GM18868 (cell line): Measurements from ENCODE around the gene LAPTM4A.
"Not testable (repeated sequence)": the region's sequence is repeated elsewhere in the genome, so short reads cannot be mapped to it uniquely, and the experiment has no call there.

Source experiments
- ATAC-seq: cut with Tn5 transposase; IDR thresholded peaks from one replicate; pipeline ENCODE4 v1.9.1; 2021; ENCODE audit warnings: mild to moderate bottlenecking, moderate library complexity; ENCODE audit not compliant: unreplicated experiment

The LAPTM4A gene

DNA sequence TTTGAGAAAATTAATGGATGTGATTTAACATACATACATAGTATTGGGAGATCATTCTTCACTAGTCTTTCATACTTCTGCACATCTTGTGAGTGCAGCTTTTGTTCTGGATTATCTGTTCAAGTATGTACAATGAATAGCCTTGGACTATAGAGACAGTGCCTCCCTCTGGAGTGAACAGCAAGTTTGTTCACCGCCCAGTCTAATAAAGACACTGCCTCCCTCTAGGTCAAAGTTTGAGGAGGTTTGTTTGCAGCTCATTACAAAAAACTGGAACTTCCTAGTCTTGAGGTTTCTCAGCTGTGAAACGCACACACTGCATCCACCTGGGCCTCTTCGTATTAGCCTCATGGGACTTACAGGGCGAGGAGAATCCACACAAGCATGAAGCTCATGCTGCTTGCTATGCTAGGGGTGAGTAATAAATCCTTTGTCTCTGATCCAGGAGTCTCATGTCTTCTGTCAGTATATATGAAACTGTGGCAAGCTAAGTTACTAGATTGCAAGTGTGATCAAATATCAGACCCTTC is 26.0 kb upstream of the LAPTM4A start:
- ATAC-seq, result no peak

DNA sequence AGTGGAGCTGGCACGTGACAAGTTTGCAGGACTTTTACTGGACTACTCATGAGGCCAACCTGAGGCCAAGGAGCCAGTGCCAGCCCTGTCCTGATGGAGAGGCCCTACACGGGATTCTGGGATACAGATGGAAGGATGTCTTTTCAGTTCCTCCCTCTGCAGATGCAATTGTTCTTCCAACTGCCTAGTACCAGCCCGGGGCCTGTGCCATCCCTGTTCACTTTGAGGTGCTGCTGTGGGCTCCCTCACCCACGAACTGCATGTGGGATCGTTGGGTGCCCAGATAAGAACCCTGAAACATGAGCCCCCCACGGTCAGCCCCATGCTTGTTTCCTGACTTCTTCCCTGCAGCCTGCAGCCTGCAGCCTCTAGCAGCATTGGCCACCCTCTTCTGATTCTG is 25.3 kb upstream of the LAPTM4A start:
- ATAC-seq, result no peak

DNA sequence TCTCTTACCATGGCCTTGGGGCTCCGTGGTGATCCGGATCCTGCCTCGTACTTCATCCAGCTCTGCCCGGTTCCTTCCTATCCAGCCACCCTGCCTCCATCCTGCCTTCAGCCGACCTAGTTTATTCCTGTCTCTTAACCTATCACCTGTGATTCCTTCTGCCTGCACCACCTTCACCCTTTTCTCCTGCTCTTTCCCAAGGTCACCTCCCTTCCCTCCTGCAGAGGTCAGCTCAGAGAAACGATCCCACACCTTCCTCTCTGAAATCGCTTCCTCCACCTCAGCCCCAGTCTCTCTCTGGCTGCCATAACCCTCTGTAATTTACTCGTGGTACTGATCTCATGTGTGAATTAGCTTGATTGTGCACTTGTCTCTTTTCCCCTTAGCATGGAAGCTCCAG is 23.5 kb upstream of the LAPTM4A start:
- no peak for ATAC-seq

DNA sequence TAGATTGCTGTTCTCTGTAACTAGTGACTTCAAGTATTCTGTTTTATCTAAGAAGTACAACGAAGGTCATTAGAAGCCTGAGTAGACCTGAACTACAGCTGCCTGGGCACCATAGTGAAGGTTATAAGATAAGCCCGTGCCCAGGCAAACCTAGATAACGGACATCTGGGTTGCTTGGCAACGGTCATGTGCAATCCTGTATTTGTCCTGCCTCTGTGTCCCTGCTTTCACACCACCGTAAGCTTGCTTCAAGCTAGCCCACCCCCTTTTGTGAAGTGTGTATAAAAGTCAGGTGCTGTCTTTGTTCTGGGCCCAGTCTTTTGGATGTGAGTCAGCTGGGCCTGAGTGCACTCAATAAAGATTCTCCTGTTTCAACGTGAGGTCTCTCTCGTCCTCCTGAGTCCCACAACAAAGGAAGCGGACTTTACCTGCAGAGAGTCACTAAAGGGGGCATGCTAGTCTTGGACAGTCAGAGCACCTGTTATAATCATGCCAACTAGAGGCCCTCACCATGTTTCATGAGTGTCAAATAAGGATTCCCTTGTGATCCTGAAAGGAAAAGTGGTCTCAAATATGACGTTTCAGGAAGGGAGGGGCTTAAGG is 22.7 kb upstream of the LAPTM4A start:
- not testable (repeated sequence) for ATAC-seq

DNA sequence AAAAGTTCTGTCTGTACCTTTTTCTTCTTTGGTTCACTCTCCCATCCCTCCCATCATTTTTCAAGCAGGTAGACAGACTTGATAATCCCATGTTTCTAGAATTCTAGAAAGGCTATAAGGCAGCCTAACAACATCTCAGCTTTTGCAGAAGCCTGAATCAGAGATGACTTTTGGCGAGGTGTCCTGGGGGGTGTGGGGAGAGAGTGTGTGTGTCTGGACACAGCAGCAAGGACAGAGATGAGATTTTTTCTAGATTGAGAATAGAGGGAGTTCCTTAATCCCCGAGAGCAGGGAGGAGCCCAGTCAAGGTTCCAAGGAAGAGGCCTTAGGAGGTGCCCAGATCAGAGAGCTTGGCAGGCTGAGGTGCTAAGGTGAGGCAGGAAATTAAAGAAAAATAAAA is 22.0 kb upstream of the LAPTM4A start:
- no peak for ATAC-seq

- no peak for ATAC-seq
These were observed 21.2 kb upstream of the LAPTM4A start for GRCh38 chr2:20072436-20073158.

DNA sequence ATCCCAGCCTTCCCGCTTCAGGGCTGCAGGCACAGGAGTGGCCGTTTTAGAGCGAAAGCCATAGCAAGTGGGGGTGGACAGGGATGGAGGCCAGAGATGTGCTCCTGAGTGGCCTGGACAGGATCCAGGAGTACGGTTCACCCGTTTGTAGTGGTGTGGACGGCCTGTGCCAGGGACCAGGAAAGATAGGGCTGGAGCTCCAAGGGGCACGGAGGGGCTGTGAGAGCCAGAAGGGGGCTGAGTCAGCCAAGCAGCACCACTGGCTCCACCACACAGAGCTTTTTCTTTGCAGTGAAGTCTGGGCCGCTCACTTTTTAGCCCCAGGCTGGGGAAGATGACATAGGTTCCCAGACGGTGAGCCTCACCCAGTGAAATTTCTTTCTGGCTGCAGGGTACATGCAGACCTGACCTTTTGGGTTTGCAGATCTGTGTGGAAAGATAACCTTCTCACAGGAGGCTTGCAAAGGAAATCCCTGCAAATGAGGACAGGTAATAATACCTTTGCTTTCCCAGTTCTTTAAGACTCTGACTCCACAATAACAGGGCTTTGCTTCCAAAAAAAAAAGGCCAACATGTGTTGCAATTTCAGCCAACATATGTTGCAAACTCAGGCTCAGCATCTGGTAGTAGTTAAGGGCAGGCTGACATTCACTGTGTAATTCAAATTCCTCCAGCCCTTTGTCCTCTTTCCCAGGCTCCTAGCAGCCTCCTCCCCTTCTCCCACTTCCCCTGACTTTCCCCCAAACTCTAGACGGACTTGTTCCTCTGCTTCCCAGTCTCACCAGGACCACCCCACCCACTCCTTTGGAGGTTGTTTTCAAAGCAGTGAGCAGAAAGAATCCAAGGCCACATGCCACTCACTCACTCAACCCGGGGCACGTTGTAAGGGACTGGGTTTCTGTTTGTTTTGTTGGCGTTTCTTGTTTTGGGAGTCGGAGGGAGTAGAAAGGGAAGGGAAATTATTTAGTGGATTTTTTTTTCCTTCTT is 20.3 kb upstream of the LAPTM4A start:
- ATAC-seq, result no peak

DNA sequence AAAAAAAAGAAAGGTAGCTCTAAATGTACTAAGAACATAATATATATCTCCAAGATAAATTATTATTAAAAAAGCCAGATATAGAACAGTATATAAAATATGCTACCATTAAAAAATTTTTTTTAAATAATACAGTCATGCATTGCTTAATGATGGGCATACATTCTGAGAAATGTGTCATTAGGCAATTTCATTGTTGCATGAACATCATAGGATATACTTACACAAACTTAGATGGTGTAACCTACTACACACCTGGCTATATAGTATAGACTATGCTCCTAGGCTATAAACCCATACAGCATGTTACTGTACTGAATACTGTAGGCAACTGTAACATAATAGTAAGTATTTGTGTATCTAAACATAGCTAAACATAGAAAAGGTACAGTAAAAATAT is 18.3 kb upstream of the LAPTM4A start:
- no peak for ATAC-seq

- ATAC-seq, result no peak
These were observed 16.7 kb upstream of the LAPTM4A start for GRCh38 chr2:20067992-20068584.

- peak; percentile 61 for ATAC-seq
These were observed 14.6 kb upstream of the LAPTM4A start for GRCh38 chr2:20065885-20066602.

- ATAC-seq, result no peak
These were observed 13.4 kb upstream of the LAPTM4A start for GRCh38 chr2:20064841-20065240.

- no peak for ATAC-seq
These were observed 13.0 kb upstream of the LAPTM4A start for GRCh38 chr2:20064421-20064820.

DNA sequence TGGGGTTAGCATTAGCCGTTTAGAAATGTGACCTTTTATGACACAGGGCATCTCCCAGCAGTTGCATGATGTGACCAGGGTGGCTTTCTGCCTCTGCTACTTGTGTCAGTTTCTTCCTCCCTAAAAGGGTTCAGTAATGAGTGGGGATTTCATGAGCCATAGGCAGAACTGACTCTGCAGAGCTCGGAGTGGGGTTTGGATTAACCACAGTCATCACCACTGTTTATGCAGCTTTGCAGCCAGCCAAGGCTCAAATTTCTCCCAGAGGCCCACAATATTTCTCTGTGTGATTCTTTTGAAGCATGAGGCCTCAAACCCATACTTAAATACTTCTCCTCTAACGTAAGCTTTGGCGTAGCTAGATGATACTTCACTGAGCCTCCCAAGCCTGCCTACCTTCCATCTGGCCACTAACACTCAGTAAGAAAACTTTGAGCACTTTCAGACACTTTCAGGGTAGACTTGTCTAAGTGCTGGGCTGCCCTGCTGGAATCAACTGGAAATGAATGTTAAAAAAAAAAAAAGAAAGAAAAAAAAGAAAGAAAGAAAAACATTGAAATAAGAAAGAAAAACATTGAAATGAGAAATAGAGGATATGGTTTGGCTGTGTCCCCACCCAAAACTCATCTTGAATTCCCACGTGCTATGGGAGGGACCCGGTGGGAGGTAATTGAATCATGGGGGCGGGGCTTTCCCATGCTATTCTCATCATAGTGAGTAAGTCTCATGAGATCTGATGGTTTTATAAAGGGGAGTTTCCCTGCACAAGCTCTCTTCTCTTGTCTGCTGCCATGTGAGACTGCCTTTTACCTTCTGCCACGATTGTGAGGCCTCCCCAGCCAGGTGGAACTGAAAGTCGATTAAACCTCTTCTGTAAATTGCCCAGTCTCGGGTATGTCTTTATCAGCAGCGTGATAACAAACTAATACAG is 11.5 kb upstream of the LAPTM4A start:
- ATAC-seq, result peak; percentile 41

- ATAC-seq, result no peak
These were observed 10.5 kb upstream of the LAPTM4A start for GRCh38 chr2:20061940-20062339.

- ATAC-seq, result no peak
These were observed 10.0 kb upstream of the LAPTM4A start for GRCh38 chr2:20061476-20061875.

- no peak for ATAC-seq
These were observed 8.7 kb upstream of the LAPTM4A start for GRCh38 chr2:20060106-20060505.

- no peak for ATAC-seq
These were observed 5.8 kb upstream of the LAPTM4A start for GRCh38 chr2:20057268-20057667.

DNA sequence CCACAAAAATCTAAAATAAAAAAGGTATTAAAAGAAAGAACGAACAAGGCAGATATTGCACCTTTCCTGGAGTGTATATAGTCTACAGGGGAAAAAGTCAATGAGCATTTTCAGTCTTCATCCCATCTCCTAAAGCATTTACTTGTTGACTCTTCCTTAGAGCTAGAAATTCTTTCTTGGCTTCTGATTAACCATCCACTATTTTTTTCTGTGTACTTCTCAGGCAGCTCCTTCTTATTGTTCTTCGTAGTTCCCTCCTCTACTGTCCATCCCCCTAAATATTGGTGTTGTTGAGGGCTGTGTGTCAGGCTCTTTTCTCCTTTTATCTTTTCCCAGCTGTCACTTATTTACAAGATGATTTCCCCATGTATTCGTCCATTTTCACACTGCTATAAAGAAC is 3.5 kb upstream of the LAPTM4A start:
- ATAC-seq, result no peak

DNA sequence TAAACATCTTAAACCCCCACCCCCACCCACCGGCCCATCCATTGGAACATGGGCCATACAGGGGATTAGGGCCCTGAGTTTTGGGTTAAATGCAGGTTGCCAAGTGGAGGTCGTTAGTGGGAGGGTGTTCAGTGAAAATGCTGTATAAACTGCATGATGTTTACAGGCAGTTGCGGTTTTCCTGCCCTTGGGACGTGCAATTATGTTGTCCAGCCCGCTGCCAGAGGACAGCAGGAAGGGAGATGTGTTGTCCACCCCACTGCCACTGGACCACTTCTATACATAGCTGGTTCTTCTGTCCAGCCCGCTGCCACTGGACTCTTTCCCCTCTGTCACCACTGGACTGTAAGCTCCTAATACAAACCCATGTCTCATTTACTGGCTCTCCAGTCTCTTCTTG is 2.7 kb upstream of the LAPTM4A start:
- no peak for ATAC-seq
